Measurements from ENCODE around the gene MEGF6.

The MEGF6 gene

GRCh38 chr1:3656450-3657095, 45.3 kb upstream of the MEGF6 start:
- no peak for TF ChIP-seq ZFX (IDR thresholded peaks at IDR 0.05)
- TF ChIP-seq CTCF (conservative IDR thresholded peaks at IDR 0.05) = no peak
- no peak overlapping the region for H3K27ac ChIP-seq

GRCh38 chr1:3654549-3655281, 43.4 kb upstream of the MEGF6 start:
- TF ChIP-seq CTCF (conservative IDR thresholded peaks at IDR 0.05) (no peak), ZFX (IDR thresholded peaks at IDR 0.05) (no peak)

GRCh38 chr1:3653286-3653618, 41.9 kb upstream of the MEGF6 start:
- H3K27ac ChIP-seq = no peak overlapping the region
- TF ChIP-seq ZFX (IDR thresholded peaks at IDR 0.05) (no peak), CTCF (conservative IDR thresholded peaks at IDR 0.05) (no peak)

More at GRCh38 chr1:3654549-3655281, 43.4 kb upstream of the MEGF6 start:
- no peak overlapping the region for H3K27ac ChIP-seq

DNA sequence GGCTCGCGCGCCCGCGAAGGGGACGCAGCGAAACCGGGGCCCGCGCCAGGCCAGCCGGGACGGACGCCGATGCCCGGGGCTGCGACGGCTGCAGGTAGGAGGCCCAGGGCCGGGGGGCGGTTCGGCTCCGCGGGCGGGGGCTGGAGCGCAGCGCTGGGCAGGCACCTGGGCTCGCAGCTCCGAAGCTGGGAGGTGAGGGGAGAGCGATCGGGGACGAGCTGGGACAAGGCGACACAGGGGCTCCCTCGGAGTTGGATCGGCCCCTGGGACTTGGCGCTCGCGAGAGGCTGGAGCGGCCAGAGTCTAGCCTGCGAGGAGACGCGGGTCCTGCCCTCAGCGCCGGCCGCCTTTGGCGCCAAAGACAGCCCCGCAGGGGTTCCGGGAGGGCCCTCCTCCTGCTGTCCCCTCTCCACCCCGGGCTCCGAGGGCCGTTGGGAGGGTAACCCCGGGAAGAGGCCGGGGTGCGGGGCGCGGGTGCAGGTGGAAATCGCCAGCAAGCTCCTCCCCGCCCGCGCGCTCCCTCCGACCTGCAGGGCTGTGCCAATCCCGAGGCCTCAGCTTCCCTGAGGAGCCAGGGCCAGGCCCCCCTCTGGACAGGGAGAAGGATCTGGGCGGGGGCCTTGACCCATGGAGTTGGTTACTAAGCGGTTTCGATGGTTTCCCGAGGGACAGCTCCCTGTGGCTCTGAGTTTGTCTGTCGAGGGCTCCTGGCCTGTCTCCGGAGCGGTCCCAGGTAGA, 41.4 kb upstream of the MEGF6 start:
- no peak for TF ChIP-seq CTCF (conservative IDR thresholded peaks at IDR 0.05)
- no peak for TF ChIP-seq ZFX (IDR thresholded peaks at IDR 0.05)
- H3K27ac ChIP-seq = no peak overlapping the region; the same call in 1 of the 2 replicates

DNA sequence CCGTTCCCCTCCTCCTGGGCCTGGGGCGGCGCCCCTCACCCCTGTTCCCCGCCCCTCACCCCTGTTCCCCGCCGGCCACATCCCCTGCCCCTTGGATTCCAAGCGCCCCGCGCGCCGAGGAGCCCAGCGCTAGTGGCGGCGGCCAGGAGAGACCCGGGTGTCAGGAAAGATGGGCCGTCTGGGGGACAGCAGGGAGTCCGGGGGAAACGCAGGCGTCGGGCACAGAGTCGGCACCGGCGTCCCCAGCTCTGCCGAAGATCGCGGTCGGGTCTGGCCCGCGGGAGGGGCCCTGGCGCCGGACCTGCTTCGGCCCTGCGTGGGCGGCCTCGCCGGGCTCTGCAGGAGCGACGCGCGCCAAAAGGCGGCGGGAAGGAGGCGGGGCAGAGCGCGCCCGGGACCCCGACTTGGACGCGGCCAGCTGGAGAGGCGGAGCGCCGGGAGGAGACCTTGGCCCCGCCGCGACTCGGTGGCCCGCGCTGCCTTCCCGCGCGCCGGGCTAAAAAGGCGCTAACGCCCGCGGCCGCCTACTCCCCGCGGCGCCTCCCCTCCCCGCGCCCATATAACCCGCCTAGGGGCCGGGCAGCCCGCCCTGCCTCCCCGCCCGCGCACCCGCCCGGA, 40.7 kb upstream of the MEGF6 start, which contains the start of gene TP73:
Gene TP73 (plus strand): TSS at position 587 of the 618 bp plus-strand sequence. CDS start 29,850 bp downstream, outside the sequence.
- no peak for TF ChIP-seq ZFX (IDR thresholded peaks at IDR 0.05)
- no peak for TF ChIP-seq CTCF (conservative IDR thresholded peaks at IDR 0.05)
- no peak within 1 kb of the TSS; the same call in 1 of the 2 replicates for H3K27ac ChIP-seq

GRCh38 chr1:3651026-3651929, 40.0 kb upstream of the MEGF6 start:
- no peak overlapping the region for H3K27ac ChIP-seq

More at GRCh38 chr1:3651026-3651929, 40.0 kb upstream of the MEGF6 start:
- TF ChIP-seq ZFX (IDR thresholded peaks at IDR 0.05) = no peak
- no peak for TF ChIP-seq CTCF (conservative IDR thresholded peaks at IDR 0.05)
